Stimulated activated CD8-positive, alpha-beta memory T cell treated with anti-CD3 and anti-CD28 coated beads, Interleukin-4, amount 100 ng/mL, for 4 hours (primary cell): Measurements from ENCODE around the gene STC2.
"Not testable (repeated sequence)": the region's sequence is repeated elsewhere in the genome, so short reads cannot be mapped to it uniquely, and the experiment has no call there.

Source experiments
- DNase-seq, 2 donors: peaks; one replicate each; pipeline ENCODE4 v3.0.0-alpha.2; 2020; ENCODE audit warnings: low read depth in 2 of 2, low spot score in 1 of 2

STC2 gene

GRCh38 chr5:173296737-173297676, 31.2 kb downstream of the STC2 start:
- DNase-seq: no peak

- DNase-seq: no peak
Observed at GRCh38 chr5:173295796-173296195, 32.4 kb downstream of the STC2 start.

- DNase-seq: no peak
Observed at GRCh38 chr5:173294673-173295320, 33.4 kb downstream of the STC2 start.

GRCh38 chr5:173293817-173294672, 34.2 kb downstream of the STC2 start:
- DNase-seq: peak; percentile 13 to 38

- DNase-seq: no peak
Observed at GRCh38 chr5:173291722-173292658, 36.2 kb downstream of the STC2 start.

- no peak for DNase-seq
Observed at GRCh38 chr5:173290477-173291131, 37.6 kb downstream of the STC2 start.

GRCh38 chr5:173289372-173289771, 38.8 kb downstream of the STC2 start:
- no peak for DNase-seq

GRCh38 chr5:173288632-173289031, 39.6 kb downstream of the STC2 start:
- DNase-seq: no peak

- DNase-seq: no peak
Observed at GRCh38 chr5:173287086-173287485, 41.1 kb downstream of the STC2 start.

- not testable (repeated sequence) for DNase-seq
Observed at GRCh38 chr5:173284343-173284958, 43.8 kb downstream of the STC2 start.

- peak; percentile 33 to 40 for DNase-seq
Observed at GRCh38 chr5:173283318-173284288, 44.6 kb downstream of the STC2 start.

GRCh38 chr5:173282916-173283315, 45.3 kb downstream of the STC2 start:
- DNase-seq: no peak

GRCh38 chr5:173281910-173282309, 46.3 kb downstream of the STC2 start:
- DNase-seq: no peak

GRCh38 chr5:173279166-173279565, 49.0 kb downstream of the STC2 start:
- DNase-seq: no peak

- no peak for DNase-seq
Observed at GRCh38 chr5:173278641-173279040, 49.6 kb downstream of the STC2 start.

- DNase-seq: no peak
Observed at GRCh38 chr5:173278172-173278571, 50.0 kb downstream of the STC2 start.

- no peak for DNase-seq
Observed at GRCh38 chr5:173274771-173275170, 53.4 kb downstream of the STC2 start.

GRCh38 chr5:173271419-173271818, 56.8 kb downstream of the STC2 start:
- DNase-seq: no peak
